ENCODE results near the gene PLCB4. TPM values are rescaled to one million over a fixed set of nuclear protein-coding genes. Genes with fewer than 3 reads are reported as not detected.

The PLCB4 gene
- total RNA-seq, 1 experiment from 2014 or later: 12.6 TPM

DNA sequence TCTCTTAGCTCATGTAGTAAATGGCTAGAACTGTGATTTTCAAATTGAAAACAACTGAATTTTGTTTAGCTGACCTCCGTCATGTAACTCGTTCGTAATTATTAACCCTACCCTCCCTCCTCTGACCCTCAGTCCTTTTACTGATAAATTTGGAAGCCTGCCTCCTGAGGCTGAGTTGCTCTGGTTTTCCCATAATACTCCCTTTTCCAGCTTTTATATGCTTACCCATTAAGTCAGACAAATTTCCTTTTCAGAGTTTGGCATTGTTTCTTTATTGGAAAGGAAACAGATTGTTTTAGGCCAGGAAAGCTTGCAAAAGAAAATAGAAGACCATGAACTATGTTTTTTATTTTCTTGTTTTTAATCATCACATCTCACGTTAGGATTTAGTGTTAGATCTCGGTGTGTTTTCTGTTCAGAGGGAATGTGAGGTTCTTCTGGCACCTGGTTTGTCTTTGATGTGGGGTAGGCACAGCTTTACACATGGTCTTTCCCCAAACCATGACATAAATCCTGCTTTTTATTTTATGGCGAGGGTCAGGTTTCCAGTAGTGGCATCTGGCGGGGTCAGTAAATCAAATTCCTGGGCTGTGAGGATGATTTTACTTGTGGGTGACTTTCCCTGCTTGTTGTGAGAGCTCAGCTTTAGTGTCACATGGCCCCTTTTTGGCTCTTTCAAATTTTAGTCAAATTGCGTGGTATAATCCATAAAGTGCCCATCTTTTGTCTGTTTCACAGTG, 24.5 kb downstream of the PLCB4 start (continued):
- TF ChIP-seq, protein P1, sequence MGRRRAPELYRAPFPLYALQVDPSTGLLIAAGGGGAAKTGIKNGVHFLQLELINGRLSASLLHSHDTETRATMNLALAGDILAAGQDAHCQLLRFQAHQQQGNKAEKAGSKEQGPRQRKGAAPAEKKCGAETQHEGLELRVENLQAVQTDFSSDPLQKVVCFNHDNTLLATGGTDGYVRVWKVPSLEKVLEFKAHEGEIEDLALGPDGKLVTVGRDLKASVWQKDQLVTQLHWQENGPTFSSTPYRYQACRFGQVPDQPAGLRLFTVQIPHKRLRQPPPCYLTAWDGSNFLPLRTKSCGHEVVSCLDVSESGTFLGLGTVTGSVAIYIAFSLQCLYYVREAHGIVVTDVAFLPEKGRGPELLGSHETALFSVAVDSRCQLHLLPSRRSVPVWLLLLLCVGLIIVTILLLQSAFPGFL (CRISPR knock-in tag; IDR thresholded peaks at IDR 0.05; ENCODE audit: borderline replicate concordance): no peak
- TF ChIP-seq, protein P2, sequence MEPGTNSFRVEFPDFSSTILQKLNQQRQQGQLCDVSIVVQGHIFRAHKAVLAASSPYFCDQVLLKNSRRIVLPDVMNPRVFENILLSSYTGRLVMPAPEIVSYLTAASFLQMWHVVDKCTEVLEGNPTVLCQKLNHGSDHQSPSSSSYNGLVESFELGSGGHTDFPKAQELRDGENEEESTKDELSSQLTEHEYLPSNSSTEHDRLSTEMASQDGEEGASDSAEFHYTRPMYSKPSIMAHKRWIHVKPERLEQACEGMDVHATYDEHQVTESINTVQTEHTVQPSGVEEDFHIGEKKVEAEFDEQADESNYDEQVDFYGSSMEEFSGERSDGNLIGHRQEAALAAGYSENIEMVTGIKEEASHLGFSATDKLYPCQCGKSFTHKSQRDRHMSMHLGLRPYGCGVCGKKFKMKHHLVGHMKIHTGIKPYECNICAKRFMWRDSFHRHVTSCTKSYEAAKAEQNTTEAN (CRISPR knock-in tag; IDR thresholded peaks at IDR 0.05): no peak
- no peak for TF ChIP-seq FOXJ3 (CRISPR knock-in tag; IDR thresholded peaks at IDR 0.05; ENCODE audit: borderline replicate concordance)

DNA sequence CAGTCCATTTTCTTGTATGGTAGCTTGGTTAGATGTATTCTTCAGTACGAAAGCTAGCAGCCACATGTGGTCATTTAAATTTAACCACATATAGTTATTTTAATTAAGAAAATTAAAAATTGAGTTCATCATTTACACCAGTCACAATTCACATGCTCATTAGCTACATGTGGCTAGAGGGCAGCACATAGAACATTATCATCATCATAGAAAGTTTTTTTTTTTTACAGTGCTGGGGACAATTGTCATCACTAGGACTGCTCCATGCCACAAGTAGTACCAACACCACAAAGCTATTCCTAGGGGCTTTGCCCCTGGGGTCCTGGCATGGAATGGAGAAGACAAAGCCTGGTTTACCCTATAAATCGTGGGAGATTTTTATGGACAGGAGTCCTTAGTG, 30.5 kb downstream of the PLCB4 start:
- H3K4me3 Mint-ChIP-seq: no peak overlapping the region
- no peaks in the 10 kb centered on the region for H3K4me1 Mint-ChIP-seq
- ChIA-PET CTCF (no interaction called here), POLR2A (no interaction called here)
- H3K9me3 Mint-ChIP-seq: no peaks in the 10 kb centered on the region
- H3K27ac Mint-ChIP-seq: no peak overlapping the region
- TF ChIP-seq, protein P3, sequence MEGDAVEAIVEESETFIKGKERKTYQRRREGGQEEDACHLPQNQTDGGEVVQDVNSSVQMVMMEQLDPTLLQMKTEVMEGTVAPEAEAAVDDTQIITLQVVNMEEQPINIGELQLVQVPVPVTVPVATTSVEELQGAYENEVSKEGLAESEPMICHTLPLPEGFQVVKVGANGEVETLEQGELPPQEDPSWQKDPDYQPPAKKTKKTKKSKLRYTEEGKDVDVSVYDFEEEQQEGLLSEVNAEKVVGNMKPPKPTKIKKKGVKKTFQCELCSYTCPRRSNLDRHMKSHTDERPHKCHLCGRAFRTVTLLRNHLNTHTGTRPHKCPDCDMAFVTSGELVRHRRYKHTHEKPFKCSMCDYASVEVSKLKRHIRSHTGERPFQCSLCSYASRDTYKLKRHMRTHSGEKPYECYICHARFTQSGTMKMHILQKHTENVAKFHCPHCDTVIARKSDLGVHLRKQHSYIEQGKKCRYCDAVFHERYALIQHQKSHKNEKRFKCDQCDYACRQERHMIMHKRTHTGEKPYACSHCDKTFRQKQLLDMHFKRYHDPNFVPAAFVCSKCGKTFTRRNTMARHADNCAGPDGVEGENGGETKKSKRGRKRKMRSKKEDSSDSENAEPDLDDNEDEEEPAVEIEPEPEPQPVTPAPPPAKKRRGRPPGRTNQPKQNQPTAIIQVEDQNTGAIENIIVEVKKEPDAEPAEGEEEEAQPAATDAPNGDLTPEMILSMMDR (IDR thresholded peaks at IDR 0.05): no peak
- TF ChIP-seq, protein P4, sequence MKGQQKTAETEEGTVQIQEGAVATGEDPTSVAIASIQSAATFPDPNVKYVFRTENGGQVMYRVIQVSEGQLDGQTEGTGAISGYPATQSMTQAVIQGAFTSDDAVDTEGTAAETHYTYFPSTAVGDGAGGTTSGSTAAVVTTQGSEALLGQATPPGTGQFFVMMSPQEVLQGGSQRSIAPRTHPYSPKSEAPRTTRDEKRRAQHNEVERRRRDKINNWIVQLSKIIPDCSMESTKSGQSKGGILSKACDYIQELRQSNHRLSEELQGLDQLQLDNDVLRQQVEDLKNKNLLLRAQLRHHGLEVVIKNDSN (CRISPR knock-in tag; IDR thresholded peaks at IDR 0.05): no peak
- TF ChIP-seq ELF4 (CRISPR knock-in tag; IDR thresholded peaks at IDR 0.05; ENCODE audit: low read depth) (no peak), ESRRA (CRISPR knock-in tag; IDR thresholded peaks at IDR 0.05; ENCODE audit: borderline replicate concordance) (no peak), GRHL2 (CRISPR knock-in tag; IDR thresholded peaks at IDR 0.05; ENCODE audit: insufficient replicate concordance, severe bottlenecking) (no peak), CBFB (CRISPR knock-in tag; IDR thresholded peaks at IDR 0.05; ENCODE audit: low read depth) (no peak), MXD4 (CRISPR knock-in tag; IDR thresholded peaks at IDR 0.05; ENCODE audit: borderline replicate concordance) (no peak)
- TF ChIP-seq, protein P5, sequence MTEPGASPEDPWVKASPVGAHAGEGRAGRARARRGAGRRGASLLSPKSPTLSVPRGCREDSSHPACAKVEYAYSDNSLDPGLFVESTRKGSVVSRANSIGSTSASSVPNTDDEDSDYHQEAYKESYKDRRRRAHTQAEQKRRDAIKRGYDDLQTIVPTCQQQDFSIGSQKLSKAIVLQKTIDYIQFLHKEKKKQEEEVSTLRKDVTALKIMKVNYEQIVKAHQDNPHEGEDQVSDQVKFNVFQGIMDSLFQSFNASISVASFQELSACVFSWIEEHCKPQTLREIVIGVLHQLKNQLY (CRISPR knock-in tag; IDR thresholded peaks at IDR 0.05): no peak
- TF ChIP-seq, protein P6, sequence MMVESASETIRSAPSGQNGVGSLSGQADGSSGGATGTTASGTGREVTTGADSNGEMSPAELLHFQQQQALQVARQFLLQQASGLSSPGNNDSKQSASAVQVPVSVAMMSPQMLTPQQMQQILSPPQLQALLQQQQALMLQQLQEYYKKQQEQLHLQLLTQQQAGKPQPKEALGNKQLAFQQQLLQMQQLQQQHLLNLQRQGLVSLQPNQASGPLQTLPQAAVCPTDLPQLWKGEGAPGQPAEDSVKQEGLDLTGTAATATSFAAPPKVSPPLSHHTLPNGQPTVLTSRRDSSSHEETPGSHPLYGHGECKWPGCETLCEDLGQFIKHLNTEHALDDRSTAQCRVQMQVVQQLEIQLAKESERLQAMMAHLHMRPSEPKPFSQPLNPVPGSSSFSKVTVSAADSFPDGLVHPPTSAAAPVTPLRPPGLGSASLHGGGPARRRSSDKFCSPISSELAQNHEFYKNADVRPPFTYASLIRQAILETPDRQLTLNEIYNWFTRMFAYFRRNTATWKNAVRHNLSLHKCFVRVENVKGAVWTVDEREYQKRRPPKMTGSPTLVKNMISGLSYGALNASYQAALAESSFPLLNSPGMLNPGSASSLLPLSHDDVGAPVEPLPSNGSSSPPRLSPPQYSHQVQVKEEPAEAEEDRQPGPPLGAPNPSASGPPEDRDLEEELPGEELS (CRISPR knock-in tag; IDR thresholded peaks at IDR 0.05): no peak
- TF ChIP-seq, protein P7, sequence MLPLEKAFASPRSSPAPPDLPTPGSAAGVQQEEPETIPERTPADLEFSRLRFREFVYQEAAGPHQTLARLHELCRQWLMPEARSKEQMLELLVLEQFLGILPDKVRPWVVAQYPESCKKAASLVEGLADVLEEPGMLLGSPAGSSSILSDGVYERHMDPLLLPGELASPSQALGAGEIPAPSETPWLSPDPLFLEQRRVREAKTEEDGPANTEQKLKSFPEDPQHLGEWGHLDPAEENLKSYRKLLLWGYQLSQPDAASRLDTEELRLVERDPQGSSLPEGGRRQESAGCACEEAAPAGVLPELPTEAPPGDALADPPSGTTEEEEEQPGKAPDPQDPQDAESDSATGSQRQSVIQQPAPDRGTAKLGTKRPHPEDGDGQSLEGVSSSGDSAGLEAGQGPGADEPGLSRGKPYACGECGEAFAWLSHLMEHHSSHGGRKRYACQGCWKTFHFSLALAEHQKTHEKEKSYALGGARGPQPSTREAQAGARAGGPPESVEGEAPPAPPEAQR (CRISPR knock-in tag; IDR thresholded peaks at IDR 0.05): no peak
- DNase-seq (ENCODE audit: low spot score) (no peak), ATAC-seq (no peak)
- no peaks in the 10 kb centered on the region for H3K27me3 Mint-ChIP-seq (ENCODE audit: low read depth)
- H3K36me3 Mint-ChIP-seq: no peaks in the 10 kb centered on the region

All from WTC11 (cell line).